Myocyte (in vitro differentiated cells): Measurements from ENCODE around the gene PRELID1. TPM values are rescaled to one million over a fixed set of nuclear protein-coding genes. Genes with fewer than 3 reads are reported as not detected.

Experiments
- DNase-seq: peaks from one replicate; pipeline ENCODE4 v3.0.0-alpha.2; 2012; ENCODE audit warnings: low read depth
- total RNA-seq: library from RNA; depleted of rRNA; stranded (reverse); fragments of >200 nt; gene quantifications from 2 replicates; pipeline ENCODE4 v1.2.3, GENCODE V29; 2014

The PRELID1 gene
- total RNA-seq, 1 donor from 2014 or later: 161 TPM

DNA sequence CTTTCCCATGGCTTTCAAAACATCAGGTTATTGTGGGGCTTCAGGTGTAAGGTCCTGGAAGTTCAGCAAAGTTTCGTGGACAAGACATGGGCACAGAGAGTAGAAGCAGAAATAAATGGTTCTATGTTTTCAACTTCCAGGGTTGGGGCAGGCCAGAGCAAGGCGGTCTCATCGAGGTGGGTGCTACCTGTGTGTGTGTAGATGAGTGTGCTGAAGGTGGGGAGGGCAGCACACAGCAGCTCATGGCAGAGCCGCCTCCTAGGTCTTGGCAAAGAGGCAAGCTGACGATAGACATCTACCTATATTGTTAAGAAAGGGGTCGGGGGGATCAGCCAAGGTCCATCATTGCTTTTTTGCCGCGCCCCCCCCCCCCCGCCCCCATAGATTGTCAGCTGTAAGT, 3.9 kb upstream of the PRELID1 start:
- DNase-seq: no peak

DNA sequence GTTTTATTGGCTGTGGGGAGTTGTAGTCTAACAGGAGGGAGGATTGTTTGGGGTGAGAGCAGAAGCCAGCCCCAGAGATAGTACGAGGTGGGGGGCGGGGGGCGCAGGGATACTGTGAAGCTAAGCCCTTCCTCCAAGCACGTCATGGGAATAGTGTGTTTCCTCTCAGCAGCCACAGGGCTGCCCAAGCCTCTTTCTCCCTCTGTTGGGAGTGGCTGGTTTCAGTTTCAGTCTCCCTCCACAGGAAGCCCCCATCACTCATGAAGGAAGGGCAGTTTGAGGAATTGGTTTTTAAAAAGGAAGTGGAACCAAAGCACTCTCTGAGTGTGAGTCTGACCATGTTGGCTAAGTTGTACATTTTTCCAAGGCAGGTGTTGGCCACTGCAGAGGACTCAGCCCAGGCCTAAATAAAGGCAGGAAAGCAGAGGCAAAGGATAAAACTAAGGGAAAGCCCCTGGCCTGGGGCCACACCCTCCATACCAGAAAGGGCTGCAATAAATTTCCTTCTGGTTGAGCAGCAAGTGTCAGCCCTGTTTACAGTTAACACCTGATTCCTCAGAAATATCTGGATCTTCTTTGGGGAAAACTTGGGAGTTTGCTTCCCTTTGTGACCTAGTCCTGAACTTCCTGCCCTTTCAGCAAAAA, 3.2 kb upstream of the PRELID1 start:
- peak; percentile 77 for DNase-seq

DNA sequence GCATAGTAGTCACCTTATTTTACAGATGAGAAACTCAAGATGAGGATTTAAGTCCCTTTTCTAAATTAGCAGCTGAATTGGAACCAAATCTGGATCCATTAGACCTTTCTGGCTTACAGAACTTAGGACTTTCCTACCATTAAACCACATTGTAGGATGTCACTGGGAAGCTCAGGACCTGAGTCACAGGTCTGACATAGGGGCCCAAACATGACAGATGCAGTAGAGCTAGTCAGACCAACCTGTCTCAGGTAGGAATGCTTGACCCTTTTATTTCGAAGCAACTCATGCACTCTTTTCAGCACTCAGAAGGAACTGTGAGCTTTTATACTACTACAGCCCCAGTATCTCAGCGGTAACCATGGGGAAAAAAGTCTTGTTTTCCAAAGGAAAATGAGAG, 2.6 kb upstream of the PRELID1 start:
- no peak for DNase-seq

DNA sequence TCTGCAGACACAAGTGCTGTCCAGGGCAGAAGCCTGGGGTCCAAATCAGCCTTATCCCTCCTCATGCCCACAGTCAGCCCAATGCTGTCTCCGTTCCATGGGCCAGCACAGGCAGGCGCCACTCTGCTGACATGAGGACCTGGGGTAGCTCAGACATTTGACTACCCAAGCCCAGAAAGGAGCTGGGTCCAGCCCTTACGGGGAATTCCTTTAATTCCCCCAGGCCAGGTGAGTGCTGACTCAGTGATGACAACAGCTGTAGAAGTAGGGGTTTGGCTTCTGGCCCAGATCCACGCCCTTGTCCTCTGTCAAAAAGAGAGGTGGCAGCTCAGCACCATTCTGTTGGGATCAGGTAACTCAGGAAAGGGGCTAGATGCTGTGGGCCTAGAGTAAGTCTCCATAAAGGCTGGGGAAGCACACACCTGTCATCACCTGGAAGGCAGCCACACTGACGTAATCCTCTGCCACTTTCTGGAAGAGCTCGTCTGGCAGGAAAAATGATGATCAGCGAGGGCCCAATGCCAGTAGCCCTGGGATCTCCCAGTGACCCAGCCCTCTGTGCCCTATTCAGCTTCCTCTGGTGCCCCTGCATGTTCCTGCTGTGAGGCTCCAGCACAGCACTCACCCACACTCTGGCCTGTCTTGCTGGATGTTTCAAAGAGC, 2.0 kb upstream of the PRELID1 start:
- peak; percentile 31 for DNase-seq

DNA sequence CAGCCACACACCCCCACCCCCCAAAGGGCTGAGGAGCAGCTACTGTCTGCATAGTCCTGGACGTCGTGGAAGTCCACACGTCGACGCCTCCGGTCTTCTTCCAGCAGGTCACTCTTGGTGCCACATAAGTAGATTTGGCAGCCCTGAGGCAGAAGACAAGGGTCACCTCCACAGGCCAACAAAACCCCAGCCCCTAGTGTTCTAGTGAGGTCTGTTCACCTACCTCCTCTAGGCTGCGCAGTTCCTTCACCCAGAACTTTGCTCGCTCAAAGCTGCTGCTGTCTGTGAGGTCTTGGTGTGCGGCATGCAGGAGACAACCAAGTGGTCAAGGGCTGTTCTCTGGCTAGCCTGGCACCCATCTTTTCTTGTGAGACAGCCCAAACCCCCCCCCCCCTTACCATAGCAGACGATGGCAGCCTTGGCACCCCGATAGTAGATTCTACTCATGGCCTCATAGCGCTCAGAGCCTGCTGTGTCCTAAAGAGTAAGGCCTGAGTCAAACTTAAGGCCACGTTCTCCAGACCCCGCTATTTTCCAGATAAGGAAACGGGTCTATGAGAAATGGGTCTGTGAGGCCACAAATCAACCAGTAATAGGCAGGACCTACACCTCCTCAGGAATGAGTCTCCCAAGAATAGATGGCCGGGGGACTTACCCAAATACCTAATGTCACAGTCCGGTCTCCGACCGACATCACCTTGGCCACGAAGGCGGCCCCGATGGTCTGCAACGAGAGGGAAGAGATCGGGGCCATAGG, 1.1 kb upstream of the PRELID1 start:
- DNase-seq: no peak

DNA sequence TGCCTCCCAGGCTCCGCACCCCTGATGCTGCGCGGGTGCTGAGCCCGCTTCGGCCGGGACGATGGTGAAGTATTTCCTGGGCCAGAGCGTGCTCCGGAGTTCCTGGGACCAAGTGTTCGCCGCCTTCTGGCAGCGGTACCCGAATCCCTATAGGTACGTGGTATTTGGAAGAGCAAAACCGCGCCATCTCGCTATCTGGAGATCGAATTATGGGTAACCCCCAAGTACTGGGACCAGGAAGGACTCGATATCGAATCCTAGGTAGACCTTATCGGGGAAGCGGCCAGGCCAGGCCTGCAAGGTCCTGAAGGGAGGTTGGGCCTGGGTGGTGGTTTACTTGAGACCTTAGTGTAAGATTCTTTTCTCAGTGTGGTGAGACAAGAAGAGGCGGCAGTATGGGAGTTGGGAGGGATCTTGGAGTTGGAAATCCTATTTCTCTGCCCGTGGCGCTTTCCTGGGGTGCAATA, 359 bp downstream of the PRELID1 start:
- DNase-seq: no peak

DNA sequence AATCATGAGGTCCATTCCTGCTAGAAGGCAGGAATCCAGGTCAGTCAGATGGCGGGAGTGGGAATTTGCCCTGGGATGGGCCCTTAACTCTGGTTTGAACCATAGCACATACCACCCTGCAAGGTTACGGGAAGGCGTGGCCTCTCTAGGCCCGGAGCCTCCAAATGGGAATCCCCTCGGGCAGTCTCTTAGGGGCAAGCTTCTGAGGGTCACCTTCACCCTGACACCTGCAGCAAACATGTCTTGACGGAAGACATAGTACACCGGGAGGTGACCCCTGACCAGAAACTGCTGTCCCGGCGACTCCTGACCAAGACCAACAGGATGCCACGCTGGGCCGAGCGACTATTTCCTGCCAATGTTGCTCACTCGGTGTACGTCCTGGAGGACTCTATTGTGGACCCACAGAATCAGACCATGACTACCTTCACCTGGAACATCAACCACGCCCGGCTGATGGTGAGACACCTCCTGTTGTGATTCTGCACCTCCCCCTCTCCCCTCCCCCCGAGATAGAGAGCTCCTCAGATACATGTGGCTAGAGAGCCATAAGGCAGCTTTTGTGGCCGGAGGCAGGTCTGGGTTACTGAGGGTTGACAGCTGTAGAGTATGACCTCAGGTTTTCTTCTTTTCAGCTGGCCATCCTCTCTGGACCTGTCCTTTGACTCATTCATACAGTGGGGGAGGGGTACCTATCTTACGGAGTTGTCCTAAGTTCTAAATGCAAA, 957 bp downstream of the PRELID1 start:
- DNase-seq: peak; percentile 90

DNA sequence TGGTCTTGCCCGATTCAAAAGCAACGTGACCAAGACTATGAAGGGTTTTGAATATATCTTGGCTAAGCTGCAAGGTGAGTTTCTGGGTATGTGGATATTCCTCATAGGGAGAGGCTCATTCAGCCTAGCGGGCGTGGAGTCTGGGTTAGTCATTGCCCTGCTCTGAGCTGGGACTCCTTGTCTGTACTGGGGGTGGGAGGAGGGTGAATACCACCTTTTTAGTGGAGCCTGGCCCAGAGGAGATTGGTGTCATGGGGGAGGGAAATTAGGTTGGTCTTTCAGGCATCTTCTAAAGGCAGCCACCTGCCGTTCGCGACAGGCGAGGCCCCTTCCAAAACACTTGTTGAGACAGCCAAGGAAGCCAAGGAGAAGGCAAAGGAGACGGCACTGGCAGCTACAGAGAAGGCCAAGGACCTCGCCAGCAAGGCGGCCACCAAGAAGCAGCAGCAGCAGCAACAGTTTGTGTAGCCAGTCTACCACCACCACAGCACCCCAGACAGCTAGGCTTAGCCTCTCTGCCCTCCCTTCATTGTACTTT, 2.6 kb downstream of the PRELID1 start:
- peak; percentile 36 for DNase-seq

DNA sequence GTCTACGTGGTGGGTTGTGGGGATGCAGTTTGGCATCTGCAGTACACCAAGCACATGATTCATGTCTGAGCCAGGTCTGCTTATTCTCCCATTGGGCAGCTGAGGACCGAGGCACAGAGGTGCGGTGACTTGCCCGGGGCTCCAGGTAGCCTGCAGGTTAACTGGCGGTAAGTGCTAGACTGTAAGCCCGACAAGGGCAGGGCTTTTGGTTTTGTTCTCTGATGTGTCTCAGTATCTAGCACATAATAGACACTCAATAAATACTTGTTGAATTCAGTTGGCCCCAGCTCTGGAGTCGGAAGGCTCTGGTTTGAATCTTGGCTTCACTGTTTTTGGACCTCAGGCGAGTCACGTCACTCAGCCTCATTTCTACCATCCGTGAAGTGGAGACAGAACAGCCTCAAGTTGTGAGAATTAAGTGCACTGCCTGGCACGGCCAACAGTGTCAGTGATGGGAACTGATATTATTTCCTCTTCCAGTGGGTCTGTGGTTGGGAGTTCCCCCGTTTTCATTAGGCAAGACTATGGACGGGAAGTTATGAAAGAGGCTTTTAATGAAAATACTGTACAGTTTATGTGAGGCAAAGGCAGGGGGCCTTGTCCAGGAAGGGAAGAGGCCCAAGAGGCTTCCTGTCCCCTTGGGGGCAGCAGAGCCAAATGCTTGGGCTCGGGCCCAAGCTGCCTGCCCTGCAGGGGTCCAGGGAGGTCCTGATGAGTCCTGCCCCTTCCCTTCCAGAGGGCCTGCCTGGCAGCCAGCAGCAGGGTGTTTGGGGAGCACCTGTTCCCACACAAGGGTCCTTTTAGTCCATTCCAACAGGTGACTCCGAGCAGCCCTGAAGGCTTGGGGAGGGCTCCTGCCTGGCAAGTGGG, 3.3 kb downstream of the PRELID1 start:
- peak; percentile 38 for DNase-seq

DNA sequence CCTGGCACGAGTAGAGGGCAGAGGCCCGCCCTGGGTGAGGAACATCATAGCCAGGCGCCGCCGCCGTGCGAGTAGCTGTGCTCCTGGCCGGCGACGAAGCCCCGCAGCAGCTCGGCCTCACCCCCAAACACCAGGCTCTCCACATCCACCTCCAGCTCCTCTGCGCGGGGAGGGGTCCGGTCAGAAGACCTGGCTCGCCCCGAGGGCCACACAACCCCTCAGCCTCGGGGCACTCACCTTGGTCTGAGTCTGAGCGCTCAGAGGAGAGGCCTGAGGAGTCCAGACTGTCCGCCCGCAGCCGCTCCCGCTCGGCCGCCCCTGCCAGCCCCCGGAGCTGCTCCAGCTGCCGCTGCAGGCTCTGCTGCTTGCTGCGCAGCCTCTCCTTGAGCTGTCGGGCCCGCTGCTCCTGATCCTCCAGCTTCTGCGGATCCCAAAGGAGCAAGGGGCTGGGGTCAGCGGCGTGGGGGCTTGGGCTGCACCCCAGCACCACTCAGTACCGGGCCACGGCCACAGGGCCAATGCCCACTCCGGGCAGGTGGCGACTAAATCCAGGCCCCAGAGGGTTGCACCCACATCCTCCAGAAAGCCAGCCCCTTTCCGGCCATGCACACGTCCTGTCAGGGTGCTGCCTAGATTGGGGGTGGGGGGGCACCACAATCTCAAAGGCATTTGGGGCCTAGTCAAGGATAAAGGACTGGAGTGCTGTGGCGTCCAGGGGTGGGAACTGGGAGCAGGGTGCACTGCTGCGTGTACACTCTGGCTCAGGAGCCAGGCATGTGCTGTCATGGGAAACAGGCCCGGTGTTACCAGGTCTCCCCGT, 4.2 kb downstream of the PRELID1 start:
- no peak for DNase-seq

DNA sequence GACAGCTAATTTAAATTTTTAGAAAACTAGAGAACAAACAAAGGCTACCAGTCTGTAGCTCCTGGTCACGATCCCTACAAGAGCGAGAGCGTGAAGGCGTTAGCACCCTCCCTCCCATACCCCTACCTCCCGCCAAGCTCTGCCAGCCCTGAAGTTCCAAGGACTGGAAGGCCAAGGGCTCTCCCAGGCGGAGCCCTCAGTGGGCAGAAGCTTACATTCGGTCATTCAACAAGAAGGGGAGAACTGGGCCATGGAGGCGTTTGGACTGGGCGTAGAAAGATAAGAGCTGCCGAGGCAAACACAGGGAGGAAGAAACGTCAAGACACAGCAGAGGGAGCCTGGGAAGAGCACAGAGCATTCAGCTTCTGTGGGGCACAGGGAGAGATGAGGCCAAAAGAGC, 5.1 kb downstream of the PRELID1 start:
- DNase-seq: no peak

DNA sequence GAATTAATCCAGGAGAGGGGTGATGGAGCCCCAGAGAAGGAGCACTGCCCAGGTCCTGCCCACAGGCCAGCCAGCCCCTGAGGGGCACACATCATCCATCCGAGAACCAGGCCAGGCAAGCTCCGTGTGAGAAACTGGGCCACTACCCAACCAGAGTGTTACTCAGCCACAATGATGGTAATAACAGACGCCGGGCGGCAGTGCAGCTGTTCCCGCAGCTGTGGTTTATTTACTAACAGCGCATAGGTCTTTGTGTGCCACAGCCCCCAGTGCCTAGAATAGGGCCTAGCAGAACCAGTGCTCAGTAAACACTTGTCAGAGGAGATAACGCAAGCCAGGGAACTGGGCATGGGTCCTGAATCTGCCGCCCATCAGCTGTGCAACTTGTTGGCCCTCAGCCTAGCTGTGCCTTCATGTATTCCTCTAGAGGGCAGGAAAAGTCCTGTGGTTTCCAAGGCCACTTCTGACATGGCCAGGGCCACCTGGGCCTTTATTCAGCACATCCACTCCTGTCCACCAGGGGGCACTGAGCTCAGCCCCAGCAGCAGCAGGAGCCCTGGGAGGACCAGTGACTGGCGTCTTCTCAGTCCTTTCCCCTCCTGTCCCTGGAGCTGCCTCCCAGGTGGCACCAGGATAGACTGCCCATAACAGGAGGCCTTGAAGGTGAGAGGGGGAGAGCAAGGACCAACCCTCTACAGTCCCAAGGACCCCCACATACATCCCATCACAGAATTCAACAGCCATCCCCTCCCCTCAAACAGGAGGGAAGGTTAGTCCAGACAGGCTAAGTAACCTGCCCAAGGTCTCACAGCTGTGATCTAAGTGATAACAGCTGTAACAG, 6.0 kb downstream of the PRELID1 start:
- peak; percentile 97 for DNase-seq

DNA sequence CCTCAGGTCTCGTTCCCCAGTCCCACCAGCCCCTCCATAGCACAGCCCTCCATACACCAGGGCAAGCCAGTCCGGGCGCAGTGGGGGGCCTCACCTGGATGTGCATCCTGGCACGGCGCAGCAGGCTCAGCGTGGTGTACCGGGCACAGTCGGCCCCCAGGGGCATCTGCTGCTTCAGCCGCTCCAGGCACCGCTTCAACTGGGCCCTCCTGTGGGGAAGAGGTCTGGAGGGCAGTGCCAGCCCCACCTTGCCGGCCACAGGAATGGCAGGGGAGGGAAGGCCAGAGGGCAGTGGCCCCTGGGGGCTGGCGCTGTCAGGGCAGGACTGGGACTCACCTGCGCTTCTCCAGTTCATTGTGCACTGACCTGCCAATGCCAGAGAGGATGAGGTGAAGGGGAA, 6.7 kb downstream of the PRELID1 start:
- DNase-seq: no peak

DNA sequence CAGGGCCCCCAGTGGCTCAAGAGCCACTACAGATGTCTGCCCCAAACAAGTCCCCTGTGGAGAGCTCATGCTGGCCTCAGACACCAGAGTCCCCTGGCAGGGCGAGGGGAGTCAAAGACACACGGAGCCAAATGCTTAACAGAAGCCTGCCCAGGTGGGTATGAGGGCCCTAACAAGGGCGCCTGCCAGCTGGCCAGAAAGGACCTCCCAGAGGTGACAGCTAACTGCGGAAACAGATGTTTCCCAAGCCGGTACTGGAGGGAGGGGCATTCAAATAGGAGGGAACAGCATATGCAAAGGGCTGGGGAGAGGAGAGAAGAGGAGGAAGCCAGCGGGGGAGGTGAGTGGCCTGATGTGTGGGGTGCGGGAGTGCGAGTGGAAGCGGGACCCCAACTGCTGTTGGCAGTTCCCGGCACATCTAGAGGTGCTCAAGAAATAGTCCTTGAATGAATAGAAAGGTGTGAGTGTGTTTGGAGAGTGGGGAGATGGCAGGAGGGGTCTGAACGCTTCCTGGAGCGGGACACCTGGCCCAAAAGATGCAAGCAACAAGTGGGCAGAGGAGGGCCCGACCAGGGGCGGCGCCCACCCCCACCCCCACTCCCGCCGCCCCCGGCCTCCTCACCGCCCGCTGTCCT, 7.3 kb downstream of the PRELID1 start:
- no peak for DNase-seq

DNA sequence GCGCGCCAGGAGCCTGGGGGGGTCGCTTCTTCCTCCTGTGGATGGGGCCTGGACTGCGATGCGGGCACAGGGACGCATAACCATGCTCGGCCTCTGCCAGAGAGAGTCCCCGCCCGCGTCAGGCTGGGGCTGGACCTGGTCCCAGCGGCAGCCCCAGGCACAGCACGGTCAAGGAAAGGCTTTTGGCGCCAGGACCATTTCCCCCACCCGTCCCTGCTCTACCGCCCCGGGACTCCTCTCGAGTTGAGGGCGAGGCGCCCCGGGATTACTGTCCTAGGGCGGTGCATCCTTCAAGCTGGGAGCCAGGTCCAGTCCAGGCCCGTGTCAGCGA, 7.8 kb downstream of the PRELID1 start:
- no peak for DNase-seq

DNA sequence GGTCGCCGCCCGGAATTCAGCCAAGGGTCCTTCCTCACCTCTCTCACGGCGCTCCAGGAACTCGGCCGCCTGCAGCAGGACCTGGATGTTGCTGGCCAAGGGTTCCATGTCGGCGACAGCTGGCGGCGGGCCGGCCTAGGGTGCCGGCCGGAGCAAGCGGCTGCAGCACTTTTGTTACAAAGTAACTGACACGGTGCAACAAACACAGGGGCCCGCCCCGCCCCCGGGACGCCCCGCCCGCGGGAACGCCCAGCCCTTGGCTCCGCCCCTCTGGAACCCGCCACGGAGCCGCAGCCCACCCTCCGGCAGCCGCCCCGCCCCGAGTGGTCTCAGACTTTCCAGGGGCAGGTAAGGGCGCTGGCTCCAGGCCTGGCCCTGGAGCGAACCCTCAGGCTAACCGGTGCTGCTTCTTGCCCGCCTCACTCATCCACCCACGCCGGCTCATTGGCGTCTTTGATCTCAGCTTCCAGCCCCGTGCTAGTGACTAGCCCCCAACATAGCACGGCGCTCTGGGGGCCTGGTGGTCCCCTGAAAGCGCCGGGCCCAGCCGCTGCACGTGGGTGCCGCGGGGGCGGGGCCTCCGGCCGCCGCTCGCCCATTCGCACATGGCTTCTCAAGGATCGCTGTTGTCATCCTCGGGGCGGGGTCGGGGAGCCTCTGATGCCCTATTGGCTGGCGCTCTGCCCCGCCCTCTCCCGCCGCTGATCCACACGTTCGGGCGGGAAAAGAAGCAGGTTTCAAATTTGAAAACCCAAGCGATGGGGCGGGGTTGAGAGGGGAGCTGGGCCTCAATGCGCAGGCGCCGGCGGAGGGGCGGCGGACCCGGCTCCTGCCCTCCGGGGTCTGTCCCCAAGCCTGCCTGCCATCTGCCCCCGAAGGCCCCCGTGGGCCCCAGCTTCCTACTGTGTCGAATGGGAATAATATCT, 8.4 kb downstream of the PRELID1 start, which contains the start of gene MXD3:
MXD3 (minus strand) TSS at position 176 of the 926 bp plus-strand sequence; CDS start at position 108, 68 bp downstream.
- peak; percentile 95 for DNase-seq

DNA sequence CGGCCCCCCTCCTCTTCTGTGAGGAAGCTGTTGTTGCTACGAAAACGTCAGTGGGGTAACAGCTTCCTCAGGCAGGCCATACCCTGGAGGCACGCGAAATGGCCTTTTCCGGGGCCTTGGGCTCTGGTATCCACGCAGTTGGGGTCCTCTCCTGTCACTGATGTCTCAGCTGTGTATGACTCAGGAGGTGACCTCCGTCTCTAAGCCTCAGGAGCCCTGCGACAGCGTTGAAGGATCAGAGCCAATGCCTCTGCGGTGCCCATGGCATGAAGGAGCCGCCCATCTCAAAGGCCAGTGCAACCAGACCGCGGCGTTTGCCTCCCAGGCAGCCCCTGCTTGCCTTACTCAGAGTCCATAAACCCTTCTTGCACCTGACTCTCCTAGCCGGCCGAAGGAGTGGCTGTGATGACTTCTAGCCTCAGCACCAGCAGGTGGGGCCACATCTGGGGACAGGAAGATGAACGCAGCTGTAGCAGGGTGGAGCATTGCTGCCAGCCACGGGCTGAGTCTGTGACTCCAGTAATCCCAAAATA, 9.1 kb downstream of the PRELID1 start:
- DNase-seq: peak; percentile 68
